SK-N-SH treated with all-trans-retinoic acid at 6 μM for 48 hours (cell line): ENCODE results near the gene TFAP2B.

Source experiments
- SNAI2 ChIP-seq: fragments of 250-450 bp; sonication (Bioruptor Pico); IDR thresholded peaks from 2 replicates; pipeline ENCODE4 v1.5.0; 2020; ENCODE audit warnings: mild to moderate bottlenecking, moderate library complexity
- TOX ChIP-seq: fragments of 250-450 bp; sonication (Bioruptor Pico); IDR thresholded peaks from 2 replicates; pipeline ENCODE4 v1.8.0; 2021; ENCODE audit warnings: mild to moderate bottlenecking, moderate library complexity, borderline replicate concordance
- ZNF70 ChIP-seq: fragments of 450-650 bp; formaldehyde crosslinking; IDR thresholded peaks from 2 replicates; pipeline ENCODE4 v1.5.0; 2020; ENCODE audit warnings: mild to moderate bottlenecking, moderate library complexity
- TF ChIP-seq, protein P1 (sequence below): fragments of 250-450 bp; sonication (Bioruptor Pico); IDR thresholded peaks from 2 replicates; pipeline ENCODE4 v1.8.0; 2020; ENCODE audit warnings: mild to moderate bottlenecking, moderate library complexity, borderline replicate concordance

DNA sequence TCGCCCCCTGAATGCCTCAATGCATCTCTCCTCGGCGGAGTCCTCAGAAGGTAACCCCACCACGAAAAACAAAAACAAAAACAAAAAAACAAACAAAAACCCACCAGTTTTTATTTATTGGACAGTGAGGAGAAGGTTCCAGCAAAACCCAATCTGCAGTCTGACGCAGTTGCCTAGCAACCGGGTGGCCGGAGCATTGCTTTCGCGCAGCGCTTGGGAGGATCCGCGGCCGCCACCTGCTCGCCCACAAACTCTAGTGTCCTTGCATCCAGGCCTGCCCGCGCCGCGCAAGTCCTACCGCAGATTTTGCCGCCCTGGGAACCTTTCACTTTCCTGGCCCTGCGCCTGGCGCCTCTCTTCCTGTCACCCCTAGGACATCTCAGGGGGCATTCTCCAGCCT is 17.6 kb downstream of the TFAP2B start:
- TF ChIP-seq SNAI2 (CRISPR knock-in tag) = no peak
- TF ChIP-seq TOX (CRISPR knock-in tag) = no peak
- TF ChIP-seq, protein P1, sequence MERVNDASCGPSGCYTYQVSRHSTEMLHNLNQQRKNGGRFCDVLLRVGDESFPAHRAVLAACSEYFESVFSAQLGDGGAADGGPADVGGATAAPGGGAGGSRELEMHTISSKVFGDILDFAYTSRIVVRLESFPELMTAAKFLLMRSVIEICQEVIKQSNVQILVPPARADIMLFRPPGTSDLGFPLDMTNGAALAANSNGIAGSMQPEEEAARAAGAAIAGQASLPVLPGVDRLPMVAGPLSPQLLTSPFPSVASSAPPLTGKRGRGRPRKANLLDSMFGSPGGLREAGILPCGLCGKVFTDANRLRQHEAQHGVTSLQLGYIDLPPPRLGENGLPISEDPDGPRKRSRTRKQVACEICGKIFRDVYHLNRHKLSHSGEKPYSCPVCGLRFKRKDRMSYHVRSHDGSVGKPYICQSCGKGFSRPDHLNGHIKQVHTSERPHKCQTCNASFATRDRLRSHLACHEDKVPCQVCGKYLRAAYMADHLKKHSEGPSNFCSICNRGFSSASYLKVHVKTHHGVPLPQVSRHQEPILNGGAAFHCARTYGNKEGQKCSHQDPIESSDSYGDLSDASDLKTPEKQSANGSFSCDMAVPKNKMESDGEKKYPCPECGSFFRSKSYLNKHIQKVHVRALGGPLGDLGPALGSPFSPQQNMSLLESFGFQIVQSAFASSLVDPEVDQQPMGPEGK = no peak
- TF ChIP-seq ZNF70 = no peak
